Measurements from ENCODE around the gene ETV3L.
A peak's percentile ranks its signal among the peaks of the same experiment; 100 is the strongest.
"Not testable (repeated sequence)": the region's sequence is repeated elsewhere in the genome, so short reads cannot be mapped to it uniquely, and the experiment has no call there.

The ETV3L gene

DNA sequence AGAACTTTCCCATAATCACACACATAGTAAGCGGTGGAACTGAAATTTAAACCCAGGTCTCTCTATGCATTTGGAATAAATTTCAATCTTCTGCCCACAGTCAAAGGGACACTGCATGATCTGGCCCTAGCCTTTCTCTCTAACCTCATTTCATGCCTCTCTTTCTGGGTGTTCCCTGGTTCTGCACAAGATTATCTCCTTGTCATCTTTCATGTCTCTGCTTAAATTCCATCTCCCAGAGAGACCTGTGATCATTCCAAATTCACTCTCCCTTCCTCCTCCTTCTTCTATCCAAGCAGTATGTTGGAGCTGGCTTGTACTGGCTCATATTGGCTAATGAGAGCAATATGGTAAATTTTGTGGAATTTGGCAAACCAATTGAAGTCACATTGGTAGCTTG, 22.2 kb downstream of the ETV3L start:
- no peak for DNase-seq (ENCODE audit: low spot score)

DNA sequence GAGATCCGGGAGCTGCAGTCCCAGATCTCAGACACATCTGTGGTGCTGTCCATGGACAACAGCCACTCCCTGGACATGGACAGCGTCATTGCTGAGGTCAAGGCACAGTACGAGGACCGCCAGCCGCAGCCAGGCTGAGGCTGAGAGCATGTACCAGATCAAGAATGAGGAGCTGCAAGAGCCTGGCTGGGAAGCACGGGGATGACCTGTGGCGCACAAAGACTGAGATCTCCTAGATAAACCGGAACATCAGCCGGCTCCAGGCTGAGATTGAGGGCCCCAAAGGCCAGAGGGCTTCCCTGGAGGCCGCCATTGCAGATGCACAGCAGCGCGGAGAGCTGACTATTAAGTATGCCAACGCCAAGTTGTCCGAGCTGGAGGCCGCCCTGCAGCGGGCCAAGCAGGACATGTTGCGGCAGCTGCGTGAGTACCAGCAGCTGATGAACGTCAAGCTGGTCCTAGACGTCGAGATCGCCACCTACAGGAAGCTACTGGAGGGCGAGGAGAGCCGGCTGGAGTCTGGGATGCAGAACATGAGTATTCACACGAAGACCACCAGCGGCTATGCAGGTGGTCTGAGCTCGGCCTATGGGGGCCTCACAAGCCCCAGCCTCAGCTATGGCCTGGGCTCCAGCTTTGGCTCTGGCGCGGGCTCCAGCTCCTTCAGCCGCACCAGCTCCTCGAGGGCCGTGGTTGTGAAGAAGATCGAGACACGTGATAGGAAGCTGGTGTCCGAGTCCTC, 25.5 kb downstream of the ETV3L start:
- DNase-seq (ENCODE audit: low spot score): peak; percentile 71

DNA sequence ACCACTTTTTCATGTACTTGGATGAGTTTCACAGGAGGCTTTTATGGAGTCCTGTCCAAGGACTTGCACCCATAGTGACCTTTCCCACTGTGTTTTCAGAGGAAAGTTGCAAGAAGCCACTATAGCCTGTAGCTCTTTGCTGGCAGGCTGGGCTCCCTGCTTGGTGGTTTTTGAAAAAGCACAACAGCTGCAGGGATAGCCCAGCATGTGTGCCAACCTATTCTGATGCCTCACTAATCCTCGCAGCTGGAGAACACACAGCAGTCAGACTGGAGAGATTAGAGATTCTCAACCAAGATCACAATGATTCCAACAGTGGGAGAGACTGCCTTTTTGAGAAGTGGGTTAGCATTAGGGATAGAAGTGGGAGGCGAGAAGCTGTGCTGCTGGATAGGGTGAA, 30.0 kb downstream of the ETV3L start:
- DNase-seq (ENCODE audit: low spot score): no peak

DNA sequence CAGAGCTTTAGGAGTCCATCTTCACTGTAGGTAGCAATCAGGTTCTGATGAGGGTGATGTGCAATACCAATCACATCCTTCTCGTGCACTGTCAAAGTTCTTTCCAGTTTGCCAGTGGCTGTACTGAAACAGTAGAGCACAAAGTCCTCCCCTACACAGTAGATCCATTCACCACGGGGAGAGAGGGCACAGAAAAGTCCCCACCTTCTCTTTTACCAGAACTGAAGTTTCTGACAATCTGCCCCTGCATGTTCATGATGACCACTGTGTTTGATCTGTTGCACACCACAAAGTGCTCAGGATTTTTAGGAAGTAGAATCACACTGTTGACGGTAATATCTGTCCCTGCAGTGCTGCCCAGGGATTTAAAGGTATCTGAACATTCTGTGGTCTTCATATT, 40.4 kb downstream of the ETV3L start:
- not testable (repeated sequence) for DNase-seq (ENCODE audit: low spot score)

DNA sequence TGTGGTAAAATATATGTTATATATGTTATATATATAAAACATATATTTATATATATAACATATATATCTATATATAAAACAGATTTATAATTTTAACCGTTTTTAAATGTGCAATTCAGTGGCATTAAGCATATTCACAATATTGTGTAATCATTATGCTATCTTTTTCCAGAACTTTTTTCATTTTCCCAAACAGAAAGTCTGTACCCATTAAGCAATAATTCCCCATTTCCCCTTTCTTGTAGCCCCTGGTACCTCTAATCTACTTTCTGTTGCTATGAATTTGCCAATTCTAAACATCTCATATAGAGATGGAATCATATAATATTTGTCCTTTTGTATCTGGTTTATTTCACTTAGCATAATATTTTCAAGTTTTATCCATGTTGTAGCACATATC, 43.3 kb downstream of the ETV3L start:
- DNase-seq (ENCODE audit: low spot score): no peak

DNA sequence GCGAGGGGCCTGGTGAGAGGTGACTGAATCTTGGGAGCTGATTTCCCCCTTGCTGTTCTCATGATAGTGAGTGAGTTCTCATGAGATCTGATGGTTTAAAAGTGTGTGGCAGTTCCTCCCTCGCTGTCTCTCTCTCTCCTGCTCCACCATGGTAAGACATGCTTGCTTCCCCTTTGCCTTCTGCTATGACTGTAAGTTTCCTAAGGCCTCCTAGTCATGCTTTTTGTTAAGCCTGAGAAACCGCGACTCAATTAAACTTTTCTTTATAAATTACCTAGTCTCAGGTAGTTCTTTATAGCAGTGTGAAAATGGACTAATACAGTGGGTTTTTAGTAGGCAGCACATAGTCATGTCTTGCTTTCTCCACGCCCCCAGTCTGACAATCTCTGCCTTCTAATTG, 43.9 kb downstream of the ETV3L start:
- not testable (repeated sequence) for DNase-seq (ENCODE audit: low spot score)

DNA sequence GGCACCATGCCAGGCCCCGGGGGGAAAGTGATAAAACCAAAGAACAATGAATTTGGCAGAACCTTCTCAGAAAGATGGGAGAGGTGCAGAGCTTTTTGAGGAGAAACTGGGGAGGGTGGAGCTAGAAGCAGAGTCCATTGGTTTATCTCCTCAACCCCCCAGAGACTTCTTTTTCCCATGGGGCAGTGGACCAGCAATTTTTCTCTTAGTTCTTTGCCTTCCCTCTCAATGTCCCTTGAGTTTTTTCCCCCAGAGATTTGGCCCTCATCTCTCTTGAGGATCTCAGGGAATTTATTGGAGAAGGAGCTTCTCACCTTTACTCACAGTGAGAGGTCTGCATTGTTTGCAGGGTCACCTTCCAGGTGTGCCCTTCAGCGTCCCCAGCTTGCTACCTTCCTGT, 48.8 kb downstream of the ETV3L start:
- no peak for DNase-seq (ENCODE audit: low spot score)

DNA sequence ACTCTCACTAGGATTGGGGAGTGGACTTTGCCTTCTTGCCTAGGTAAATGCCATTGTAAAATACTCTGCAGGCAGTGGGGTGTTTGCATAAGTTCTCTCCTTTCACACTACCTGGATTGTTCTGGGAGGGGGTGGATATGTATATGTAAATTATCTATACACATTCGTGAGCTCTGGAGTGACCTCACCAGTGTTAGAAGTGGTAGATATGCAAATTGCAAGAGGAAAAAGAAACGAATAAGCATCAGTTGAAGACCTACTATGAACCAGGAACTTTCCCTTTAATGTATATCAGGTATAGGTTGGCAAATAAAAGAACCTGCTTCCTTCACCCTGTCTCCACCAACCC, 52.6 kb downstream of the ETV3L start:
- DNase-seq (ENCODE audit: low spot score): no peak

DNA sequence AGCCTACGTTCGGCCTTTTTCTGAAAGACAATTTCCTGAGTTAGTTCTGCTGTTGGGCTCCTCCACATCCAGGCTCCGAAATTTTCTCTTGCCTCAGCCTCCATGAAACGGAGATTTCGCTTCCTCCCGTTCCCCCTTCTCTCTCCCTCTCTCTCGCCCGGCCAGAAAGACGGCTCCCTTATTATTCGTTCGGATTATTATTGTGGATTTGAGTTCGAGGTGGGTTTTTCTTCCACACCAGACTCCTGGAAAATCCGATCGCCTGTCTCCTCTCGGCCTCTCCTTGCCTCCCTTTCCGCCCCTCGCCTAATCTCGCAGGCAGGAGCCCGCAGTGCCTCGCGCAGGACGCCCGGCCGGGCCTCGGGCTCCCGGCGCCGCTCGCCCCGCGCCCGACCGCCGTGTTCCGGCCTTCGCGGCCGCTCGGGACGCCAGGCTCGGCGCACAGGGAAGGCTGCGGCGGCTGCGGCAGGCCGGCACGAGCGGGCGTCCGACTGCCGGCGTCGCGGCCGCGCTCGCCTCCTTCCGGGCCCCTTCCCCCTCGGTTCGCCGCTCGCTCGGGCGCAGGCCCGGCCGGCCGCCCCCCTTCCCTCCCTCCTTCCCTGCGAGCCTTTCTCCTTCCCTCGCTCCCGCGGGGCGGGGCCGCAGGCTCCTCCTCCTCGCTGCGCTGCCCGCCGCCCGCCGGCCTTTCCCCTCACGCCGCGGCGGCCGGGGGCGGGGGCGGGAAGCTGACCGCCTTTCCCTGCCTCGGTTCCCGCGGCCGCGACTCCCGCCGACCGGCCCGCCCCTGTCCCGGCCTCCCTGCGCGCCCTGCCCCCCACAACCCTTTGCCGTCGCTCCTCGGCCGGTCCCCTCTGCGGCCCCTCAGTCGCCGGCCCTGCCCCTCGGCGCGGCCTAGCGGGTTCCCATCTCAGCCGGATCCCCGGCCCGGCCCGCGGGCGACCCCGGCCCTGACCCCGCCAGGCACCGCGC, 54.1 kb downstream of the ETV3L start, which contains the start of gene ARHGEF11:
Gene ARHGEF11, minus strand, starts transcription at position 493 of the 969 bp plus-strand sequence. CDS start 1,412 bp downstream, outside the sequence.
- peak; percentile 85 for DNase-seq (ENCODE audit: low spot score)

DNA sequence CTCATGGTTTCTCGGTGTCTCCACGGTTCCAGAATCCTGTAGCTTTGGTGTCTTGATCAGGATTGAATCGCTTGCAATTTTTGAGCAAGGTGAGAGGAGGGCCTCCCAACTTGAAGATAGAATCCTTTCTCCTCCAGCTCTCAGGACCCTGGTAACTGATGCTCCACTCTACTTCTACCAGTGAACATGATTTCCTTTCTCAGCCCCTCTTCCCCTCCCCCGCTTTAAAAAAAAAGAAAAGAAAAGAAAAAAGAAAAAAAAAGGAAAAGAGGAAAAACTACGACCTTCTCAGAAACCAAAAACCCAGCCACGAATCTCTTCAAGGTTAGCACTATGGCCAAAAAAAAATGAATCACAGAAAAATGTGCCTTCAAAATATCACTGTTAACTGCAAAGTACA, 55.3 kb downstream of the ETV3L start:
- no peak for DNase-seq (ENCODE audit: low spot score)

DNA sequence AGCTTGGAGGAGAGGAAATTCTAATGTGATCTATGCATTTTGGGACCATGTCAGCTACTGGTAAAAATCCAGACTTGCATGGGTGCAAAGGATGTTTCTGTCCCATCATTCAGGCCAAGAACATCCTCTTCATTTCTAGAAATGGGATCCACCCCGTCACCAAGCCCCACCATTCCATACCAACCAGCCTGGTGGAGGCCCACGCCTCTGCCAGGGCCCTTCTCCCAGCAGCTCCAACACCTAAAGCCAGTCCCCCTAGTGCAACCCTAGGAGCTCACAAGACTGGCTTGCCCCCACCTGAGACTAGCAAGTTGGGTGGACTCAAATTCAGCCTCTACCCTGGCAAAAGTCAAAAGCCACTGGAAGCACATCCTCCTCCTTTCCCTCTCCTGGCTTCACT, 55.9 kb downstream of the ETV3L start:
- DNase-seq (ENCODE audit: low spot score): no peak

DNA sequence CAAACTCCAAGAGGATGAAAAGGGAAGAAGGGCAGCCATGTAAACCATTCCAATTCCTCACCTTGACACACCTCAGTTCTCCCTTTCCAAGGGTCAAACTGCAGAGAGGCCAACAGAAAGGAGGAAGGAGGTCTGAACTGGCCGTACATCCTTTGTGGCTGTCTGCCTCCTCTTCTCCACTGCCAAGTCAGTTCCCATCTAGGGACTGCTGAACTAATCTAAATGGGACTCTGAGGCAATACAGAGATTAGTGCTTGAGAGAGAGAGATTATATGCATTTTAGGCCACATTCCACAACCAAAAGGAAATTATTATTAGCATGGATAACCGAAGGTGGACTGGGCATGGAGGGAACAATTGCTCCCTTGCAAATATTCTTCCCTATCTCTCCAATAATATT, 56.8 kb downstream of the ETV3L start:
- no peak for DNase-seq (ENCODE audit: low spot score)
